SK-N-SH (cell line): ENCODE results near the gene KCNQ4. TPM values are rescaled to one million over a fixed set of nuclear protein-coding genes. Genes with fewer than 3 reads are reported as not detected.

ENCODE experiments used
- CTCF ChIA-PET: fragments of 300-600, 350-600 bp; formaldehyde crosslinking; extraction: SDS; loops from one replicate; lab custom pipeline; 2021; lab: Yijun Ruan, JAX
- POLR2A ChIA-PET: fragments of 350-600 bp; sonication (Branson Sonifier 250); formaldehyde crosslinking; extraction: SDS; loops from one replicate; lab custom pipeline; 2020; ENCODE audit warnings: antibody characterized with exemption, inconsistent platforms; lab: Yijun Ruan, JAX
- DNase-seq: peaks from one replicate; pipeline ENCODE4 v3.0.0; 2012
- H2AFZ ChIP-seq: fragments of 200-600 bp; sonication (generic); 2 replicates; pipeline ENCODE4 v1.8.1; 2016; ENCODE audit warnings: antibody characterized with exemption, mild to moderate bottlenecking, low read depth
- H3F3A ChIP-seq: fragments of 200-600 bp; sonication (generic); replicated peaks from 2 replicates; pipeline ENCODE3; 2016; ENCODE audit warnings: antibody characterized with exemption, mild to moderate bottlenecking; ENCODE audit not compliant: insufficient read depth
- H3K27ac ChIP-seq, 2 experiments: fragments of 200-500 bp in 1 of 2; fragments of 200-600 bp in 1 of 2; sonication (Bioruptor generic) in 1 of 2; sonication (generic), shearing (Covaris generic) in 1 of 2; 2 replicates each; pipeline versions ENCODE4 v1.5.1 to v1.6.1; 2014 to 2016; ENCODE audit warnings: low read depth in 2 of 2, inconsistent platforms in 1 of 2, low read length in 1 of 2, mild to moderate bottlenecking in 1 of 2, mixed read lengths in 1 of 2
- H3K27me3 ChIP-seq: fragments of 200-600 bp; sonication (generic), shearing (Covaris generic); 2 replicates; pipeline ENCODE4 v1.6.1; 2016; ENCODE audit warnings: mixed run types; ENCODE audit not compliant: insufficient read depth
- H3K36me3 ChIP-seq, 2 experiments: fragments of 200-500 bp in 1 of 2; fragments of 200-600 bp in 1 of 2; sonication (Bioruptor generic) in 1 of 2; sonication (generic) in 1 of 2; replicated peaks in 1 of 2; 2 replicates each; pipeline versions ENCODE3 to v1.5.1; 2014 to 2016; ENCODE audit warnings: low read length in 1 of 2, mild to moderate bottlenecking in 1 of 2; ENCODE audit not compliant: insufficient read depth in 2 of 2, control insufficient read depth in 1 of 2
- H3K4me1 ChIP-seq, 2 experiments: fragments of 200-500 bp in 1 of 2; fragments of 200-600 bp in 1 of 2; sonication (Bioruptor generic) in 1 of 2; sonication (generic), shearing (Covaris generic) in 1 of 2; 2 replicates each; pipeline versions ENCODE4 v1.5.1 to v1.6.1; 2014 to 2016; ENCODE audit warnings: low read depth in 1 of 2, low read length in 1 of 2, mixed run types in 1 of 2; ENCODE audit not compliant: insufficient read depth in 2 of 2, control insufficient read depth in 1 of 2
- H3K4me2 ChIP-seq: fragments of 200-600 bp; sonication (generic), shearing (Covaris generic); 2 replicates; pipeline ENCODE4 v1.6.1; 2017; ENCODE audit warnings: mixed run types
- H3K4me3 ChIP-seq, 2 experiments: fragments of 200-500 bp in 1 of 2; fragments of 200-600 bp in 1 of 2; sonication (Bioruptor generic) in 1 of 2; sonication (generic), shearing (Covaris generic) in 1 of 2; 2 replicates each; pipeline versions ENCODE4 v1.5.1 to v1.8.1; 2014 to 2016; ENCODE audit warnings: low read depth in 2 of 2, inconsistent platforms in 1 of 2, low read length in 1 of 2, mild to moderate bottlenecking in 1 of 2, mixed read lengths in 1 of 2, moderate library complexity in 1 of 2
- H3K79me2 ChIP-seq: fragments of 200-600 bp; sonication (generic); 2 replicates; pipeline ENCODE4 v1.8.1; 2017; ENCODE audit warnings: mild to moderate bottlenecking; ENCODE audit not compliant: insufficient read depth
- H3K9ac ChIP-seq: fragments of 200-600 bp; sonication (generic); 2 replicates; pipeline ENCODE4 v1.6.1; 2017; ENCODE audit warnings: mixed run types
- H3K9me2 ChIP-seq: fragments of 200-600 bp; sonication (generic); 2 replicates; pipeline ENCODE4 v1.6.1; 2017; ENCODE audit warnings: mixed run types
- H3K9me3 ChIP-seq: fragments of 200-600 bp; sonication (generic); 2 replicates; pipeline ENCODE4 v1.6.1; 2017; ENCODE audit warnings: mixed run types, mild to moderate bottlenecking, moderate library complexity
- H4K20me1 ChIP-seq: fragments of 200-600 bp; sonication (generic); 2 replicates; pipeline ENCODE4 v1.6.1; 2017; ENCODE audit warnings: mild to moderate bottlenecking, mixed run types; ENCODE audit not compliant: insufficient read depth
- CHD2 ChIP-seq: fragments of 150-350 bp; IDR thresholded peaks from 2 replicates; pipeline ENCODE4 v1.6.1; 2018; ENCODE audit warnings: low read length; ENCODE audit not compliant: partially characterized antibody
- EP300 ChIP-seq, 2 experiments: IDR thresholded peaks; 2 replicates each; pipeline versions ENCODE4 v1.4.0 to v1.6.1; 2012; ENCODE audit warnings: borderline replicate concordance in 1 of 2, low read depth in 1 of 2, low read length in 1 of 2
- FOSL2 ChIP-seq: IDR thresholded peaks from 2 replicates; pipeline ENCODE4 v1.4.0; 2012; ENCODE audit warnings: low read depth, mild to moderate bottlenecking, moderate library complexity, borderline replicate concordance
- FOXJ3 ChIP-seq: sonication (generic); formaldehyde crosslinking; IDR thresholded peaks from 2 replicates; pipeline ENCODE4 v1.5.1; 2020; ENCODE audit warnings: mild to moderate bottlenecking, missing genetic modification reagents
- FOXM1 ChIP-seq: IDR thresholded peaks from 2 replicates; pipeline ENCODE4 v1.4.0; 2012; ENCODE audit warnings: low read depth, mild to moderate bottlenecking
- GABPA ChIP-seq: IDR thresholded peaks from 2 replicates; pipeline ENCODE4 v1.4.0; 2012; ENCODE audit warnings: low read depth, mild to moderate bottlenecking
- GATA2 ChIP-seq: sonication (generic); formaldehyde crosslinking; IDR thresholded peaks from 2 replicates; pipeline ENCODE4 v1.5.0; 2020; ENCODE audit warnings: mild to moderate bottlenecking, missing genetic modification reagents
- IRF3 ChIP-seq: fragments of 150-350 bp; IDR thresholded peaks from 2 replicates; pipeline ENCODE4 v1.6.1; 2016; ENCODE audit warnings: mild to moderate bottlenecking, low read depth, low read length
- MEF2A ChIP-seq: IDR thresholded peaks from 2 replicates; pipeline ENCODE4 v1.4.0; 2012; ENCODE audit warnings: low read depth, borderline replicate concordance
- MXI1 ChIP-seq: IDR thresholded peaks from 2 replicates; pipeline ENCODE4 v1.6.1; 2012; ENCODE audit warnings: mild to moderate bottlenecking, low read depth, low read length, improper control_type of control experiment
- NFIC ChIP-seq: IDR thresholded peaks from 2 replicates; pipeline ENCODE4 v1.4.0; 2012; ENCODE audit warnings: borderline replicate concordance
- NRF1 ChIP-seq: IDR thresholded peaks from 2 replicates; pipeline ENCODE4 v1.6.1; 2012; ENCODE audit warnings: low read depth, mild to moderate bottlenecking, low read length
- POLR2AphosphoS5 ChIP-seq: IDR thresholded peaks from 2 replicates; pipeline ENCODE4 v1.6.1; 2012; ENCODE audit warnings: low read depth, low read length
- RAD21 ChIP-seq: IDR thresholded peaks from 2 replicates; pipeline ENCODE4 v1.6.1; 2012; ENCODE audit warnings: mild to moderate bottlenecking, low read length
- RCOR1 ChIP-seq: fragments of 150-350 bp; IDR thresholded peaks from 2 replicates; pipeline ENCODE4 v1.6.1; 2017; ENCODE audit warnings: antibody characterized with exemption, low read length
- RFX5 ChIP-seq: IDR thresholded peaks from 2 replicates; pipeline ENCODE4 v1.6.1; 2012; ENCODE audit warnings: mild to moderate bottlenecking, improper control_type of control experiment, low read length
- RXRA ChIP-seq: IDR thresholded peaks from 2 replicates; pipeline ENCODE4 v1.4.0; 2012; ENCODE audit warnings: low read depth, mild to moderate bottlenecking, borderline replicate concordance
- SIN3A ChIP-seq: IDR thresholded peaks from 2 replicates; pipeline ENCODE4 v1.6.1; 2012; ENCODE audit warnings: low read depth, mild to moderate bottlenecking, low read length, moderate library complexity, borderline replicate concordance
- SMC3 ChIP-seq: IDR thresholded peaks from 2 replicates; pipeline ENCODE4 v1.6.1; 2012; ENCODE audit warnings: low read depth, low read length, improper control_type of control experiment
- TCF12 ChIP-seq: IDR thresholded peaks from 2 replicates; pipeline ENCODE4 v1.4.0; 2012
- TEAD4 ChIP-seq: IDR thresholded peaks from 2 replicates; pipeline ENCODE4 v1.4.0; 2012; ENCODE audit warnings: mild to moderate bottlenecking, borderline replicate concordance; ENCODE audit not compliant: insufficient read depth
- WGBS: methylation state at CpG from one replicate; pipeline ENCODE4 v1.1.6; 2017; ENCODE audit warnings: low lambda C conversion rate; 5-methylcytosine and 5-hydroxymethylcytosine counted together
- polyA plus RNA-seq, 3 experiments: library from polyadenylated mRNA; depleted of rRNA; stranded (reverse); fragments of >200 nt; gene quantifications; 2 replicates each; pipeline ENCODE4 v1.2.3, GENCODE V29; 2012
- TF ChIP-seq, protein P1 (sequence below): fragments of 200-600 bp; sonication (generic); IDR thresholded peaks from 2 replicates; pipeline ENCODE4 v1.6.1; 2017; ENCODE audit warnings: antibody characterized with exemption, mild to moderate bottlenecking, moderate library complexity
- TF ChIP-seq, protein P2 (sequence below): fragments of 150-350 bp; IDR thresholded peaks from 2 replicates; pipeline ENCODE4 v1.6.1; 2017; ENCODE audit warnings: antibody characterized with exemption, low read length, low read depth, borderline replicate concordance

Gene KCNQ4
- polyA plus RNA-seq, 1 of the 3 experiments (the other 2 are of a cell fraction) = 0.15 TPM

- DNase-seq = no peak
- no peak overlapping the region for H3K9ac ChIP-seq
- ChIA-PET CTCF (interaction anchor here (1.0 to 17.4 kb wide), 11 partner anchors 29 to 315 kb away, joined by 3 to 339 read pairs (median 4); partner anchors contain the start of gene ZNF684), POLR2A (no interaction called here)
- no peak overlapping the region for H3K4me2 ChIP-seq
- H3K4me3 ChIP-seq = no peak overlapping the region
- no peaks in the 10 kb centered on the region for H3K9me2 ChIP-seq
- no peaks in the 10 kb centered on the region for H3F3A ChIP-seq
- no peak overlapping the region for H3K27ac ChIP-seq
- 75% methylated on average over 6 of the region's 6 CpGs for WGBS
- H3K4me1 ChIP-seq = no peaks in the 10 kb centered on the region; a peak in 1 of 4 replicates
- TF ChIP-seq IRF3 (no peak), FOXM1 (no peak), FOXJ3 (CRISPR knock-in tag) (no peak), MEF2A (no peak), MXI1 (no peak), GATA2 (CRISPR knock-in tag) (no peak), TCF12 (no peak), RFX5 (no peak), POLR2AphosphoS5 (no peak), RCOR1 (no peak)
- H3K36me3 ChIP-seq = no peaks in the 10 kb centered on the region
- no peaks in the 10 kb centered on the region for H3K79me2 ChIP-seq
- no peak overlapping the region for H2AFZ ChIP-seq
- no peaks in the 10 kb centered on the region for H3K27me3 ChIP-seq
- no peaks in the 10 kb centered on the region for H3K9me3 ChIP-seq
- no peaks in the 10 kb centered on the region for H4K20me1 ChIP-seq
Observed at GRCh38 chr1:40847023-40847745, 63.6 kb downstream of the KCNQ4 start.

DNA sequence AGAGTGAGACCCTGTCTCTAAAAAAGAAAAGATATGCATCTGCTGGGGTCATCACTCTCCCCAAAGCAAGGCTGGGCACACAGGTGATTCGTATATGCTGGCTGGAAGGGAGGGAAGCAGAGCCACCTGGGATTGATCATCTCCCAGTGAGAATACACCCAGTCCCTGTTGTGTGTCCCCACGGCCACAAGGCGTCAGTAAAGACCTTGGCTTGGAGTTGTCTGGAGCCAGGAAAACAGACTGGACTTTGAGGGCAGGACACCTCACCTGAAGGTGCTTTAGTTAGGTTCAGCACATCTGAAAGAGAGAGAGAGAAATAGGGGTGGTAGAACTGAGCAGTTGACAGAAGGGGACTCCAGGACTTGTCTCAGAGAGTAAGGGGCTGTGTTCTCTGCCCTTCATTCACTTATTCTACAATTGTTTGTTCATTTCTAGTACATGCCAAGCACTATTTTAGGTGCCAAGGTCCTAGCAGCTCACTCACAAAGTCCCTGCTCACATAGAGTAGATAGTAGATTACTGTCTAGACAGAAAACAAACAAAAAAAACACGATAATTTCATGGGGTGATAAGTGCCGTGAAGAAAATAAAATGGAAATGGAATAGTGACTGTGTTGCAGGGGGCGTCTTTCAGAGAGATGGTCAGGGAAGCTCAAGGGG is 65.1 kb downstream of the KCNQ4 start:
- H3K9me2 ChIP-seq = no peaks in the 10 kb centered on the region
- H3K9ac ChIP-seq = no peak overlapping the region
- CTCF ChIA-PET = interaction anchor here (0.7 to 17.4 kb wide), 50 partner anchors 11 to 316 kb away, joined by 3 to 339 read pairs (median 5); partner anchors contain the start of genes CITED4, NFYC, RIMS3 and ZNF684
- no peaks in the 10 kb centered on the region for H3K27me3 ChIP-seq
- 42% methylated on average over 6 of the region's 6 CpGs for WGBS
- no peak overlapping the region for H3K4me2 ChIP-seq
- POLR2A ChIA-PET = no interaction called here
- H3F3A ChIP-seq = no peaks in the 10 kb centered on the region
- H3K79me2 ChIP-seq = no peaks in the 10 kb centered on the region
- H3K4me1 ChIP-seq = no peaks in the 10 kb centered on the region; a peak in 1 of 4 replicates
- DNase-seq = peak; percentile 77
- no peak overlapping the region; a peak in 1 of 4 replicates for H3K4me3 ChIP-seq
- H4K20me1 ChIP-seq = no peaks in the 10 kb centered on the region
- H3K9me3 ChIP-seq = no peaks in the 10 kb centered on the region
- H2AFZ ChIP-seq = no peak overlapping the region
- no peak for TF ChIP-seq FOXJ3 (CRISPR knock-in tag)
- peak; percentile 92 for TF ChIP-seq RAD21
- no peak for TF ChIP-seq GATA2 (CRISPR knock-in tag)
- TF ChIP-seq, protein P1, sequence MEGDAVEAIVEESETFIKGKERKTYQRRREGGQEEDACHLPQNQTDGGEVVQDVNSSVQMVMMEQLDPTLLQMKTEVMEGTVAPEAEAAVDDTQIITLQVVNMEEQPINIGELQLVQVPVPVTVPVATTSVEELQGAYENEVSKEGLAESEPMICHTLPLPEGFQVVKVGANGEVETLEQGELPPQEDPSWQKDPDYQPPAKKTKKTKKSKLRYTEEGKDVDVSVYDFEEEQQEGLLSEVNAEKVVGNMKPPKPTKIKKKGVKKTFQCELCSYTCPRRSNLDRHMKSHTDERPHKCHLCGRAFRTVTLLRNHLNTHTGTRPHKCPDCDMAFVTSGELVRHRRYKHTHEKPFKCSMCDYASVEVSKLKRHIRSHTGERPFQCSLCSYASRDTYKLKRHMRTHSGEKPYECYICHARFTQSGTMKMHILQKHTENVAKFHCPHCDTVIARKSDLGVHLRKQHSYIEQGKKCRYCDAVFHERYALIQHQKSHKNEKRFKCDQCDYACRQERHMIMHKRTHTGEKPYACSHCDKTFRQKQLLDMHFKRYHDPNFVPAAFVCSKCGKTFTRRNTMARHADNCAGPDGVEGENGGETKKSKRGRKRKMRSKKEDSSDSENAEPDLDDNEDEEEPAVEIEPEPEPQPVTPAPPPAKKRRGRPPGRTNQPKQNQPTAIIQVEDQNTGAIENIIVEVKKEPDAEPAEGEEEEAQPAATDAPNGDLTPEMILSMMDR = peak; percentile 91
- TF ChIP-seq CHD2 = no peak
- 0 out of 2 replicates have a peak, but pooled peaks have one; percentile 24 for TF ChIP-seq RCOR1
- TF ChIP-seq FOSL2 = no peak
- peak; percentile 48; the same call in 1 of the 2 replicates for TF ChIP-seq TCF12
- TF ChIP-seq TEAD4 = no peak
- peak; percentile 95 for TF ChIP-seq SMC3
- no peak for TF ChIP-seq NFIC
- no peak for TF ChIP-seq EP300 (IDR thresholded peaks at IDR 0.05; ENCODE audit: borderline replicate concordance in 1 of 2, low read depth in 1 of 2, low read length in 1 of 2)
- TF ChIP-seq RXRA = no peak
- no peak for TF ChIP-seq FOXM1
- TF ChIP-seq MEF2A = no peak
- no peak for TF ChIP-seq SIN3A
- TF ChIP-seq GABPA = no peak; the same call in 1 of the 2 replicates
- 0 out of 2 replicates have a peak, but pooled peaks have one; percentile 31 for TF ChIP-seq NRF1
- TF ChIP-seq, protein P2, sequence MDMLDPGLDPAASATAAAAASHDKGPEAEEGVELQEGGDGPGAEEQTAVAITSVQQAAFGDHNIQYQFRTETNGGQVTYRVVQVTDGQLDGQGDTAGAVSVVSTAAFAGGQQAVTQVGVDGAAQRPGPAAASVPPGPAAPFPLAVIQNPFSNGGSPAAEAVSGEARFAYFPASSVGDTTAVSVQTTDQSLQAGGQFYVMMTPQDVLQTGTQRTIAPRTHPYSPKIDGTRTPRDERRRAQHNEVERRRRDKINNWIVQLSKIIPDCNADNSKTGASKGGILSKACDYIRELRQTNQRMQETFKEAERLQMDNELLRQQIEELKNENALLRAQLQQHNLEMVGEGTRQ = no peak
- no peak overlapping the region for H3K27ac ChIP-seq
- no peaks in the 10 kb centered on the region for H3K36me3 ChIP-seq
